H1 (cell line): ENCODE results near the gene MATN4. TPM values are rescaled to one million over a fixed set of nuclear protein-coding genes. Genes with fewer than 3 reads are reported as not detected.

Experiments used
- CTCF ChIA-PET: fragments of 300-600 bp; sonication (Branson Sonifier 250); formaldehyde crosslinking; loops from one replicate; lab custom pipeline; 2021; ENCODE audit not compliant: partially characterized antibody; lab: Charles Lee
- POLR2A ChIA-PET: fragments of 300-600 bp; sonication (Branson Sonifier 250); formaldehyde crosslinking; loops from one replicate; lab custom pipeline; 2021; ENCODE audit warnings: inconsistent platforms; ENCODE audit not compliant: partially characterized antibody; lab: Charles Lee
- DNase-seq, 2 experiments: peaks; one replicate each; pipeline versions ENCODE4 v3.0.0 to v3.0.0-alpha.2; 2010 to 2022; ENCODE audit warnings: low spot score in 2 of 2, low read depth in 1 of 2, mixed read lengths in 1 of 2
- FAIRE-seq: peaks from 2 replicates; lab custom pipeline; 2011; peaks lifted over from hg19 to GRCh38; lab: Jason Lieb, UNC
- H2AFZ ChIP-seq: 2 replicates; pipeline ENCODE4 v1.8.1; 2012; ENCODE audit warnings: low read length, inconsistent platforms
- H2AK5ac ChIP-seq: 2 replicates; pipeline ENCODE4 v1.6.1; 2013; ENCODE audit warnings: low read depth, low read length
- H2BK120ac ChIP-seq: replicated peaks from 2 replicates; pipeline ENCODE3; 2013; ENCODE audit warnings: low read depth, low read length, inconsistent platforms
- H2BK12ac ChIP-seq: 2 replicates; pipeline ENCODE4 v1.6.1; 2013; ENCODE audit warnings: low read depth, low read length
- H2BK15ac ChIP-seq: 2 replicates; pipeline ENCODE4 v1.6.1; 2013; ENCODE audit warnings: low read length
- H2BK20ac ChIP-seq: 2 replicates; pipeline ENCODE4 v1.6.1; 2013; ENCODE audit warnings: low read length
- H2BK5ac ChIP-seq: 2 replicates; pipeline ENCODE4 v1.6.1; 2013; ENCODE audit warnings: low read depth, low read length
- H3K14ac ChIP-seq: 2 replicates; pipeline ENCODE4 v1.6.1; 2013; ENCODE audit warnings: inconsistent platforms; ENCODE audit not compliant: insufficient read length
- H3K18ac ChIP-seq: 2 replicates; pipeline ENCODE4 v1.6.1; 2013; ENCODE audit warnings: low read length; ENCODE audit errors: extremely low read depth
- H3K23ac ChIP-seq: 2 replicates; pipeline ENCODE4 v1.6.1; 2013; ENCODE audit warnings: inconsistent platforms; ENCODE audit not compliant: insufficient read length
- H3K23me2 ChIP-seq: 2 replicates; pipeline ENCODE4 v1.6.1; 2013; ENCODE audit warnings: low read depth, low read length
- H3K27ac ChIP-seq: 2 replicates; pipeline ENCODE4 v1.6.1; 2011; ENCODE audit warnings: low read depth, low read length, inconsistent platforms
- H3K27me3 ChIP-seq, 4 experiments: replicated peaks in 1 of 4; 1 replicate in 1 of 4; 2 replicates in 3 of 4; pipeline versions ENCODE4 v1.6.1 to v1.8.1; 2011 to 2013; ENCODE audit warnings: low read length in 3 of 4, mild to moderate bottlenecking in 3 of 4, inconsistent platforms in 2 of 4, mixed read lengths in 2 of 4, moderate library complexity in 1 of 4; ENCODE audit not compliant: control insufficient read depth in 3 of 4, insufficient read depth in 3 of 4; ENCODE audit errors: extremely low read depth in 1 of 4
- H3K36me3 ChIP-seq, 4 experiments: 2 replicates each; pipeline versions ENCODE4 v1.6.1 to v1.8.1; 2011 to 2013; ENCODE audit warnings: mild to moderate bottlenecking in 4 of 4, low read length in 3 of 4, moderate library complexity in 2 of 4, control low read depth in 1 of 4, inconsistent platforms in 1 of 4; ENCODE audit not compliant: insufficient read depth in 4 of 4, control insufficient read depth in 2 of 4
- H3K4ac ChIP-seq: replicated peaks from 2 replicates; pipeline ENCODE3; 2013; ENCODE audit warnings: low read length, low read depth, mixed read lengths, inconsistent platforms; ENCODE audit not compliant: insufficient read length
- H3K4me1 ChIP-seq, 4 experiments: replicated peaks in 1 of 4; 1 replicate in 1 of 4; 2 replicates in 3 of 4; pipeline versions ENCODE4 v1.6.1 to v1.8.1; 2011 to 2013; ENCODE audit warnings: low read length in 3 of 4, inconsistent platforms in 2 of 4, mixed read lengths in 1 of 4; ENCODE audit not compliant: insufficient read depth in 4 of 4, control insufficient read depth in 3 of 4
- H3K4me2 ChIP-seq, 2 experiments: 2 replicates each; pipeline versions ENCODE4 v1.6.1 to v1.8.1; 2011 to 2013; ENCODE audit warnings: low read depth in 2 of 2, low read length in 2 of 2, control low read depth in 1 of 2, inconsistent platforms in 1 of 2, mild to moderate bottlenecking in 1 of 2; ENCODE audit not compliant: insufficient read depth in 1 of 2
- H3K4me3 ChIP-seq, 4 experiments: fragments of 200-600, 300-600 bp in 1 of 4; sonication (generic), shearing (Covaris generic), sonication (Bioruptor Twin) in 1 of 4; 2 replicates each; pipeline versions ENCODE4 v1.5.1 to v1.8.1; 2011 to 2016; ENCODE audit warnings: low read length in 4 of 4, low read depth in 3 of 4, control low read depth in 2 of 4, inconsistent platforms in 2 of 4, mild to moderate bottlenecking in 2 of 4, mixed read lengths in 1 of 4, moderate library complexity in 1 of 4; ENCODE audit not compliant: insufficient read depth in 2 of 4; ENCODE audit errors: extremely low read depth in 1 of 4
- H3K56ac ChIP-seq: replicated peaks from 2 replicates; pipeline ENCODE3; 2013; ENCODE audit warnings: low read depth, mild to moderate bottlenecking, mixed read lengths, low read length, inconsistent platforms; ENCODE audit not compliant: insufficient read length
- H3K79me1 ChIP-seq: 2 replicates; pipeline ENCODE4 v1.6.1; 2013; ENCODE audit warnings: low read depth, low read length, control low read depth
- H3K79me2 ChIP-seq, 2 experiments: 2 replicates each; pipeline versions ENCODE4 v1.6.1 to v1.8.1; 2012 to 2013; ENCODE audit warnings: low read length in 2 of 2, mild to moderate bottlenecking in 2 of 2, inconsistent platforms in 1 of 2; ENCODE audit not compliant: insufficient read depth in 2 of 2, control insufficient read depth in 1 of 2
- H3K9ac ChIP-seq, 4 experiments: replicated peaks in 1 of 4; 1 replicate in 1 of 4; 2 replicates in 3 of 4; pipeline versions ENCODE4 v1.6.1 to v1.8.1; 2011 to 2013; ENCODE audit warnings: low read depth in 3 of 4, low read length in 3 of 4, control low read depth in 2 of 4, mild to moderate bottlenecking in 2 of 4, moderate library complexity in 2 of 4, inconsistent platforms in 1 of 4; ENCODE audit errors: extremely low read depth in 1 of 4
- H3K9me3 ChIP-seq, 2 experiments: 2 replicates each; pipeline versions ENCODE4 v1.6.1 to v1.8.1; 2012 to 2013; ENCODE audit warnings: mild to moderate bottlenecking in 2 of 2, moderate library complexity in 2 of 2, control low read depth in 1 of 2, inconsistent platforms in 1 of 2, low read depth in 1 of 2, low read length in 1 of 2, mixed read lengths in 1 of 2; ENCODE audit not compliant: insufficient read depth in 2 of 2
- H4K20me1 ChIP-seq, 2 experiments: replicated peaks in 1 of 2; 2 replicates each; pipeline versions ENCODE3 to v1.8.1; 2011 to 2013; ENCODE audit warnings: inconsistent platforms in 2 of 2, low read length in 2 of 2, mild to moderate bottlenecking in 1 of 2; ENCODE audit not compliant: insufficient read depth in 2 of 2, control insufficient read depth in 1 of 2
- H4K5ac ChIP-seq: 2 replicates; pipeline ENCODE4 v1.6.1; 2013; ENCODE audit warnings: low read length, low read depth, mixed read lengths, inconsistent platforms; ENCODE audit not compliant: insufficient read length
- H4K8ac ChIP-seq: 2 replicates; pipeline ENCODE4 v1.8.0; 2013; ENCODE audit warnings: mild to moderate bottlenecking, moderate library complexity, low read length, inconsistent platforms; ENCODE audit not compliant: insufficient read depth; ENCODE audit errors: extremely low read depth
- H4K91ac ChIP-seq: replicated peaks from 2 replicates; pipeline ENCODE3; 2013; ENCODE audit warnings: low read length, mixed read lengths, inconsistent platforms; ENCODE audit not compliant: insufficient read length
- PHF8 ChIP-seq: fragments of 200-600 bp; sonication (generic); conservative IDR thresholded peaks from 2 replicates; pipeline ENCODE4 v1.7.1; 2012; ENCODE audit warnings: low read depth, mild to moderate bottlenecking, inconsistent platforms, low read length, moderate library complexity
- WGBS, 2 experiments: shearing (Covaris generic) in 1 of 2; methylation state at CpG; one replicate each; pipeline versions ENCODE4 v1.1.6 to v1.1.7; 2013 to 2015; ENCODE audit warnings: low lambda C conversion rate in 2 of 2, mixed read lengths in 2 of 2, inconsistent platforms in 1 of 2, low coverage in 1 of 2, missing lambda C conversion rate in 1 of 2; ENCODE audit not compliant: insufficient replicate concordance in 2 of 2, insufficient coverage in 1 of 2, insufficient read length in 1 of 2; ENCODE audit errors: extremely low coverage in 1 of 2, missing lambda C conversion rate in 1 of 2; 5-methylcytosine and 5-hydroxymethylcytosine counted together
- polyA plus RNA-seq, 7 experiments: library from polyadenylated mRNA; depleted of rRNA in 3 of 7; stranded (reverse) in 5 of 7; unstranded in 2 of 7; fragments of >200 nt in 5 of 7; fragments of 200-250 nt in 2 of 7; gene quantifications; 1 replicate in 5 of 7; 2 replicates in 1 of 7; 4 replicates in 1 of 7; pipeline versions ENCODE4 v1.2.1 to v1.2.3, GENCODE V29; 2011 to 2013; ENCODE audit warnings: missing spikeins in 2 of 7, mixed read lengths in 2 of 7
- total RNA-seq: library from RNA; stranded (reverse); fragmentation: NEBNext Ultra II Directional; extraction: Animal tissue kit (Norgen Biotek cat#: 25700); gene quantifications from 2 replicates; pipeline ENCODE4 v1.2.1, GENCODE V29; 2021
- TF ChIP-seq, protein P1 (sequence below), 3 experiments: IDR thresholded peaks; 1 replicate in 2 of 3; 2 replicates in 1 of 3; pipeline versions ENCODE4 v1.5.1 to v1.6.1; 2011; ENCODE audit warnings: low read length in 3 of 3, mild to moderate bottlenecking in 3 of 3, inconsistent platforms in 2 of 3, low read depth in 1 of 3, moderate library complexity in 1 of 3; ENCODE audit not compliant: insufficient read depth in 1 of 3; ENCODE audit errors: control extremely low read depth in 1 of 3

MATN4 gene
- total and polyA plus RNA-seq, 2 of the 8 experiments (the other 6 are each of a cell fraction or from before 2014, with no cell fraction given) = 2.1 to 4.4 TPM

DNA sequence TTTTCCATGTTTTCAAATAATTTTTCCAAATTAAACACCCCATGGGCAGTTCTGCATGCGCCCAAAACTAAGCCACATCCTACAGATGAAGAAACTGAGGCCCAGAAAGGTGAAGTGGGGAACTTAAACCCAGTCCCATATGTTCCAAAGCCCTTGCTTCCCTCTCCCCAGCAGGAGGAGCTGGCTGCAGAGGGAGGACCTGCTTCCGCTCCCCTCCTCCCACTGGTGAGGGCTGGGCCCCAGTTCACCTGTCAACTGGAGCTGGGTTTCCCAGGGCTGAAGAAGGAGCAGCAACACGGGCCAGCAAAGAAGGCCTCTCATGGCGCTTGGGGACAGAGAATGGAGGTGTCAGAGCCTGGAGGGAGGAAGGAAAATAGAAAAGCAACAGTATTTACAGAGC lies 2.8 kb downstream of the MATN4 start:
- 67% methylated on average over 4 of the region's 4 CpGs; no CpG with 5 or more reads in 1 of the 2 experiments for WGBS, 2 experiments
- Histone ChIP-seq H2BK15ac (no peak overlapping the region), H3K56ac (no peak overlapping the region), H4K5ac (no peak overlapping the region), H3K23me2 (no peaks in the 10 kb centered on the region; the same call in 1 of the 2 replicates), H3K4me2 (no peak overlapping the region), H3K9me3 (no peaks in the 10 kb centered on the region), H4K20me1 (peaks cover 0 to 1% of the 10 kb centered on the region in 2 experiments), H2BK20ac (no peak overlapping the region), H3K9ac (no peak overlapping the region), H4K8ac (no peak overlapping the region), H3K14ac (no peak overlapping the region), H2AK5ac (no peak overlapping the region), H3K36me3 (no peaks in the 10 kb centered on the region), H2BK5ac (no peak overlapping the region), H2BK12ac (no peak overlapping the region), H2BK120ac (no peak overlapping the region), H3K18ac (no peak overlapping the region), H3K27ac (no peak overlapping the region), H3K4ac (no peak overlapping the region), H3K4me3 (no peak overlapping the region), H3K27me3 (peaks cover 0 to 6% (median 0%) of the 10 kb centered on the region in 4 experiments; a peak in 3 of 7 replicates), H3K4me1 (peaks cover 0 to 17% (median 10%) of the 10 kb centered on the region in 4 experiments; a peak in 5 of 7 replicates), H3K79me1 (no peaks in the 10 kb centered on the region), H2AFZ (no peak overlapping the region), H3K79me2 (no peaks in the 10 kb centered on the region), H4K91ac (no peak overlapping the region), H3K23ac (no peak overlapping the region)
- ChIA-PET POLR2A (interaction anchor here (4.2 kb wide), 1 partner anchor 12 kb away, joined by 18 read pairs; no protein-coding TSS in a partner anchor), CTCF (interaction anchor here (0.7 to 6.2 kb wide), 7 partner anchors 13 to 1600 kb away, joined by 3 to 104 read pairs (median 3); partner anchors contain the start of gene TP53TG5)
- DNase-seq = no peak
- no peak for FAIRE-seq
- TF ChIP-seq, protein P1, sequence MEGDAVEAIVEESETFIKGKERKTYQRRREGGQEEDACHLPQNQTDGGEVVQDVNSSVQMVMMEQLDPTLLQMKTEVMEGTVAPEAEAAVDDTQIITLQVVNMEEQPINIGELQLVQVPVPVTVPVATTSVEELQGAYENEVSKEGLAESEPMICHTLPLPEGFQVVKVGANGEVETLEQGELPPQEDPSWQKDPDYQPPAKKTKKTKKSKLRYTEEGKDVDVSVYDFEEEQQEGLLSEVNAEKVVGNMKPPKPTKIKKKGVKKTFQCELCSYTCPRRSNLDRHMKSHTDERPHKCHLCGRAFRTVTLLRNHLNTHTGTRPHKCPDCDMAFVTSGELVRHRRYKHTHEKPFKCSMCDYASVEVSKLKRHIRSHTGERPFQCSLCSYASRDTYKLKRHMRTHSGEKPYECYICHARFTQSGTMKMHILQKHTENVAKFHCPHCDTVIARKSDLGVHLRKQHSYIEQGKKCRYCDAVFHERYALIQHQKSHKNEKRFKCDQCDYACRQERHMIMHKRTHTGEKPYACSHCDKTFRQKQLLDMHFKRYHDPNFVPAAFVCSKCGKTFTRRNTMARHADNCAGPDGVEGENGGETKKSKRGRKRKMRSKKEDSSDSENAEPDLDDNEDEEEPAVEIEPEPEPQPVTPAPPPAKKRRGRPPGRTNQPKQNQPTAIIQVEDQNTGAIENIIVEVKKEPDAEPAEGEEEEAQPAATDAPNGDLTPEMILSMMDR (IDR thresholded peaks at IDR 0.05; ENCODE audit: control extremely low read depth in 1 of 3, insufficient read depth in 1 of 3, low read depth in 1 of 3, low read length in 3 of 3) = peak; percentile 26 to 46 (median 40); a peak in 3 of 4 replicates
- TF ChIP-seq PHF8 = no peak
